Fibroblast of skin of left quadriceps (primary cell): ENCODE data around the gene NRXN3.

ENCODE experiments used
- DNase-seq, 2 experiments: peaks; one replicate each; pipeline ENCODE4 v3.0.0-alpha.2; 2013; ENCODE audit warnings: low read depth in 2 of 2

The NRXN3 gene

GRCh38 chr14:79575032-79575431 is 1404.9 kb downstream of the NRXN3 start:
- no peak for DNase-seq

- no peak for DNase-seq
Measured at GRCh38 chr14:79576424-79576823, 1406.3 kb downstream of the NRXN3 start.

- no peak for DNase-seq
Measured at GRCh38 chr14:79578470-79578869, 1408.3 kb downstream of the NRXN3 start.

DNA sequence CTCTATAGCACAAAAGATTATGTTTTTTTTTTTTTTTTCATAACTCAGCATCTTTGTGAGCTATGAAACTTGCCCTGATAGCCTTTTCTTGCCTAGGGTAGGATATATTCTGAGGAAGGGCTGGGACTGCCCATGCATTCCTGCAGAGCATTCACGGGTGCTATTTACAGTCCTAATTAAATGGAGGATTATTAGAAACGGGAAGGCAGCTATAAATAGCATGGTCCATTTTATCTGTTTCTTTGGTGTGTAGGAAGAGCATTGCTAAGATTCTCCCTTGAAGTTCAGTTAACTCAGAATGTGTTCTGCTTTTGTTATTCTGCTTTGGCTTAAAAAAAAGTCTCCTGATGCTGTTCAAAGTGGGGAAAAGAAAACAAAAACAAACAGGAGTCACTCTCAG is 1410.2 kb downstream of the NRXN3 start:
- DNase-seq, result no peak

DNA sequence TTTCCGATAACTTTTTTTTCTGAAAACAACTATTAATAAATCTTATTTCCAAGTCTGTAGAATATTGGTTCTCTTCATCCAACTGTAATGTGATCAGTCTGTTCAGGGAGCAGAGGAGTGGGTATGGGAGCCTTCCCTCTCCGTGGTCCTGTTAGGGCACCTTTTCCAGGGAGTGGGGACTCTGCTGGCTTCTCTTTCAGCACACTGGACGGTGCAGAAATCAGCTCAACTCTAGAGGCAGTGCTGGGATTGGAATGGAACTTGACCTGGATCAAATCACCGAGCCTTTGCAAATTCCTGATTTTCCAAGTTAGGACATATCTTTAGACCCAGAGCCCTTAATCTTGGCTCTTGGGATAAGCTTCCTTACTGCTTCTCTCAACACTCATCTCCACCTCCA is 1410.7 kb downstream of the NRXN3 start:
- no peak for DNase-seq

- DNase-seq, result no peak
Measured at GRCh38 chr14:79581912-79582576, 1411.9 kb downstream of the NRXN3 start.

DNA sequence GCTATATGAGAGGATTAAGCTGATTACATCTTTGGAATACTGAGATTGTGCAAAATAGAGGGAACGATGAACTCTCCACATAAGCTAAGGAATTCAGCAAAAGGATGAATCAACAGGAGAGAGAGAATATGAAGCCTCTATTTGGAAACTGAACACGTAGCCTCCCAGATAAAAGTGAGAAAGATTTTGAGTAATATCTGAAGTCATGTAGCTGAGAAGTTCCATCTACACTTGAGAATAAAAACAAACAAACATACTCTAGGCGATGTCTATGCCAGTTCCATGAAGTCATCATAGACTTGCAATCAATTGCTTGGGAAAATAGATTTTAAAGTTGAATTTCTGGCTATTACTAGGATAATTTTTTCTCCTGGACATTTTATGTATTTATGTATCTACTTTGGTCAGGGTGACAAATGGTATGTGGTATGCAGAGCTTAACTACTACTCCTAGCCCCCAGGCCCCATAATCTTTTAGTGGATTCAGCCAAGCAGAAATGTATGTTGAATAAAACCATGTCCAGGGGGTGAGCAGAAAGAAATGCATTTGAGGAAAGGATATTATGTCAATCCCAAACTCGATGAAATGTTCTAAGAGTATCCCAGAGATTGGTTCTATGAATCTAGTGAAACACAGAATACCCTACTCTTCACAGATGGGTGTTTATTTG is 1413.7 kb downstream of the NRXN3 start:
- DNase-seq, result no peak

DNA sequence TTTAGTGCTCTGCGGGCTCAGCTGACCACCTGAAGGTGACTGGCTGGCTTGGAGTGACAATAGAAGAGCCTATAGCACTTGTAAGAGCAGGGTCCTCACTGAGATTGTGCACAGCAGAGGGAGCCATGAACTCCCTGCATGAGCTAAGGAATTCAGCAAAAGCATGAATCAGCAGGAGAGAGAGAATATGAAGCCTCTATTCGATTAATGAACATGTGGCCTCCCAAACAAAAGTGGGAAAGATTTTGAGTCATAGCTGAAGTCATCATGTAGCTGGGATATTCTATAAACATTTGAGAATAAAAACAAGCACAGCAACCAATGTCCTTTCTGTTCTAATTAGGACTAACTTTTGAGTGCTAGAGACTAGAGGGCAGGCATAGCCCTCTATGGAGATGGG is 1414.5 kb downstream of the NRXN3 start:
- DNase-seq, result peak; percentile 78 to 80

DNA sequence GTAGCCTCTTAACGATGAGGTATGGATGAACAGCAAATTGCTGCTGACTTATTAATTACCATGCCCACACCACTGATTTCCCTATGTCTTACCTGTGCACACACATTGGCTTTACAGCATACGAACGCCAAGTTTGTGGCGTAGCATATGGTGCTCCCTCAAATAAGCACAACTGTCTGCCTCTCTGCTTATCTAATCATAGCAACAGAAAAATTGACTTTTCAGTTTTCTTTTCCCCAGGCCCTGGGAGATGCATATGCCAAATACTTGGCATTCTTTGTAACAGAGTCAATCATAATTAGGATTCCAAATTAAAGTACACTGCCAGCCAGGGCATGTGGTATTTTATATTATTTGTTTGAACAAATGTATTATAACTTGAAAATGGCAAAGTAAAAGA is 1415.7 kb downstream of the NRXN3 start:
- DNase-seq, result no peak

DNA sequence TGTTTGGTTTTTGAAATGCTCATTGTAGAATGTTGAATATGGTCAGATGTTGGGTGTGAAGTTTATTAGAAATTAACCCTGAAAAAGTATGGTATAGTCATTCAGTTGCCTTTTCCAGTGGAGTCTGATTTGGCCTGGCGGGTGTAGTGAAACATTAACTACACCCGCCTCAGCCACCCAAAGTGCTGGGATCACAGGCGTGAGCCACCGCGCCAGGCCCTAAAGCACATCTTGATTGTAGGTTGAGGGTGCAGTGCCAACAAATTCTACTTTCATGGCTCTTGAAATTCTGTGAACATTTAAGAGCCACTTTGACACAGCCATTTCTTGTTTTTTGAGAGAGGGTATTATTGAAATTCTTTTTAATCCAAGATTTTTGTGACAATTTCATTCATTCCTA is 1416.2 kb downstream of the NRXN3 start:
- DNase-seq, result no peak

DNA sequence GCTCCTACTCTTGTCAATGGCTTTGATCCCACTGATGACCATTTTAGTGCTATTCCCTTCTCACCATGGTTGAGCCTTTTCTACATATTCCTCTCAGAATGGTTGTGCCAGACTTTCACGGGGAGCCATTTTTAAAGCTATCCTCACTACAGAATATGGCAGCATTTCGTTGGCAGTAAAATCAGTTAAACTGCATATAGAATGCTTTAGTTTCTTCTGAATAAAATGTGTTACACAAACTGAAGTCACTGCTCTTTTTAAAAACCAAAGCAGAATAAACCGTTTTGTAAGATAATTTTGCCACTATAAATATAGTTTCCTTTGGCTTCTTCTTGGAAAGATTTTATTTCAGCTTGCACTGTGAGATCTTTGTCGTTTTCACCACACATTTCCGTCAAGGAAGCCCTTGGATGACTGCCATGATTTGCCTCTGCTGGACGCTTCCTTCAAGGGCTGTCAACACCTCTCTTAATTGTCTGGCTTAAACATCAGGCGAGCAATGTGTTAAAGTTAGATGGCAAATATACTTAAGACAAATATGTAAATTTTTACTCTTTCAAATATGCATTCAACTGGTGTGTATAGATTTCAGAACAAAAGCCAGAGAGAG is 1416.9 kb downstream of the NRXN3 start:
- DNase-seq, result peak in 1 of 2 experiments; percentile 51

DNA sequence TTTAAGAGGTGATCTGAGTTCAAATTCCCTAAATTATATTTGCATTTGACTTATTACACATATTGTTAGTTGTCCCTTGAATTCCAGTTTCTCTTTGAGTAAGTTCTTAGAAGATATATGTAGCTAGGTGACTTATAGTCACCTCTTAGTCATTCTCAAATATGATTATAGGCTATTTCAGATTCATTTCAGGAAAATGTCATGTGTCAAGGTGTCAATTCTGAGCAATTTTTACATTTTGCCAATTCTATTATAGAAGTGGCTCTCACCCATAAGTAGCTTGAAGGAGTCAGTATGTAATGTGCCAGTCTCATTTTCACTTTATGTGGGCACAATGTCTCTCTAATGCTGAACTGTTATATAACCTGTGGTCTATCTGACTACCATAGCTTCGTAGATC is 1417.7 kb downstream of the NRXN3 start:
- DNase-seq, result no peak

- DNase-seq, result no peak
Measured at GRCh38 chr14:79588398-79588797, 1418.2 kb downstream of the NRXN3 start.

DNA sequence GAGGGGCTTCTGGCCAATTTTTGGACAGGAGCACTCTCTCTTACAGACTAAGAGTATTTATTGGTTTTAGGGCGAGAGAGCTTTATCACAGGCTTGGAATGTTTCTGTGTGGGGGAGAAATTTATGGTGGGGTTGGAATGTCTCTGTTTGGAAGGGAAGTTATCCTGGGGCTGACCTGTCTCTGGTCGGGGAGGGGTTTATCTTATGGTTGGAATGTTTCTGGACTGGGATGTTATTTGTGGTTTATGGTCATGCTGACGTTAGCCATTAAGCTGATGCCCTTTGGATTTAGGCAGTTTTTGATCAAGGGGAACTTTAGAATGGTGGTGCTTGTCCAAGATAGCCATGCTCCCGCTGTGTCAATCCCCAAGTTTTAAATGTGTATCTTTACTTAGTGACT is 1426.4 kb downstream of the NRXN3 start:
- DNase-seq, result peak in 1 of 2 experiments; percentile 39

DNA sequence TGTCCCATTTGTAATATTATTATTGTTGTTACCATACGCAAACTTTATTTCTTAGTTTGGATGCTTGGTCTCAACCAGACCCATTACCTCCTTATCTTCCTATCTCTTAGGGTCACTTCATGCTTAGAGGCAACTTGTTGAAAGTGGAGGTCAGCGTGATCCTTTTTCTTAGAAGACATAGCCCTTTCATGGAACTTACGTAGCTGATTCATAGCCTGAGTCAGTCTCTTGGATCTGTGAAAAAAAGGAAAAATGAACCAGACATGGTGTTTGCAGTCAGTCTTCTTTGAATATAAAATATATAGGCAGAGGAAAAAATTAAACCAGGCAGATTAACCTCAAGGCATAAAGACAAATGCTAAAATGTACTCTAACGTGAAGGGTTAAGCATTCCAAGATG is 1427.4 kb downstream of the NRXN3 start:
- DNase-seq, result no peak

GRCh38 chr14:79598339-79598738 is 1428.2 kb downstream of the NRXN3 start:
- DNase-seq, result peak in 1 of 2 experiments; percentile 48

DNA sequence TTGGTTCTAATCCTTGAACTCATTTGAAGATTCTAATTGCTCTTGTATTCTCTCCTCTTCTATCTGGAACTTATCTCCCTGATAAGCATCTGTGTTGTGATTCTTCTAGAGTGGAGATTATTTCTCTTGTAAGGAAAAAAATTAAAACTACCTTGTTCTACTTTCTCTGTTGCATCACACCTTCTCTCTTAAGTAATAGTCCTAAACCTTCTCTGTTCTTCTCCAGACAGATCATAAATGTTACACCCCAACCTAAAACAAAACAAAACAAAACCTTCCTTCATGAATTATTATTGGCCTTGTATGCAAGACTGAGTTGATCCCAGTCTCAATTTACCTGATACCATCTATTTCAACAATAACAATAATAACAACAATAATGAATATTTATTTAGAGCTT is 1429.1 kb downstream of the NRXN3 start:
- no peak for DNase-seq

DNA sequence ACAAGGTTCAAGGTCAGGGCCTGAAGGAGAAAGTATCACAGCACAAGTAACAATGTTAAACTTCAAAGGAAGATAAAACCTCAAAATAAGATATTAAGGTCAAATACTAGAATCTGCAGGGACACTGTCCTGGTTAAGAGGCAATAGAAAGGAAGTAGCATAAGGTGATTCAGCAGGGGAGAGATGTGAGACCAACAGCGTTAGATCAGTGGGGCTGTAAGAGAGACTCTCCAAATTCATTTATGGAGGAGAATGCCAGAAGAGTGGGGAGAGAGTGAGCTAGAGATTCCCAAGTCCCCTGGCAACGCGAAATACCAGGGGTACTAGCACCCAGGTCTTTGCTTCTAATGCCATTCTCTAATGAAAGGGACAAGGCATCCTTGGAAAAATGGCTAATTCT is 1430.2 kb downstream of the NRXN3 start:
- no peak for DNase-seq

DNA sequence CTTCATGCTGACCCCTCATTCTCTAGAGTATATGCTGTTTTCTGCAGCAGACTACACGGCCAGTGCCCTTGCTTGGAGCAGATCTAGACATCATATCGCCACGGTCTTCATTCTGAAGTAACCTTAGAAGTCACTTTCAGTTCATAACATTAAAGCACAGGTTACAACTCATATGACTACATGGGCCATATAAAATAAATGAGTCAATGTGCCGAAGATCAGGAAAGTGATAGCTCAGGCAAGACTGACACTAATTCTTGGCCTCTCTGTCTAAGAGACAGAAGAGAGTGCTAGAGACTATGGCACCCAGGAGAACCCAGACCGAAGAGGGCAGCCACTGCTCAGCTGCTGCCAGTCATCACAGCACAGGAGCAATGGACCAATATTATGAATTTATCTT is 1431.4 kb downstream of the NRXN3 start:
- no peak for DNase-seq

DNA sequence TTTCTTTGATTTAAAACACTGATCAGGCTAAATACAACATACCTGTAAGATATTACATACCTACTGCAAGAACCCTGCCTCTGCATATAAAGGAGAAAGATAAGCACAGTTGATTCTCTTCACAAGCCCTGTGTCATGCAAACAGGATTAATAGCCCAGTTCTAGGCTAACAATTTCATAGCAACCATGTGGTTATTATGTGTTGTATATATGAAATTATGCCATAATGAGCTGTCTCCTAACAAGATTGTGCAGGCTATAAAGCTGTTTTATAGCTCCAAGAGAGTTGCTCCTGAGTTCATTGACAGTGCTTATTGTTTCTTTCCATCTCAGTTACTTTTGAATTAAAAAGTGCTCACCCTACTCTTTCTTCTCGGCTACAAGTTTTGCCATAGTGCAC is 1431.9 kb downstream of the NRXN3 start:
- DNase-seq, result no peak

GRCh38 chr14:79602742-79603141 is 1432.6 kb downstream of the NRXN3 start:
- no peak for DNase-seq

DNA sequence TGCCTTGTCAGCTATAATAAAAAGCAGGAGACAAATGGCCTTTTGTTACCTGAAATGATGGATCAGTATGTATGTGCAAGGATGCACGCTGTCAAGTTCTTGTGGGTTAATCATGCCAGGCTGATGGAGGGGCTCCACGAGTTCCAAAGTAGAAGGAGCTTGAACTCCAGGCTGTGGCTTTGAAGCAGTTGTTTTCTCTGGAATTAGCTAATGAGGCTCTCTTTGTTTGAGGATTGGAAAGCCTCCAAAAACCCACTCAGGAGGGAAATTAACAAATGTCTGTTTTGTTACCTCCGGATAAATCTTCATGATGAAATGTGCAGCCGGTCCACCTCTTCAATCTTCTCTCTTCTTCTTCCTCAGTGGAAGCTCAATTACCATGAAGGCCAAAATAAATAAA is 1435.7 kb downstream of the NRXN3 start:
- no peak for DNase-seq

DNA sequence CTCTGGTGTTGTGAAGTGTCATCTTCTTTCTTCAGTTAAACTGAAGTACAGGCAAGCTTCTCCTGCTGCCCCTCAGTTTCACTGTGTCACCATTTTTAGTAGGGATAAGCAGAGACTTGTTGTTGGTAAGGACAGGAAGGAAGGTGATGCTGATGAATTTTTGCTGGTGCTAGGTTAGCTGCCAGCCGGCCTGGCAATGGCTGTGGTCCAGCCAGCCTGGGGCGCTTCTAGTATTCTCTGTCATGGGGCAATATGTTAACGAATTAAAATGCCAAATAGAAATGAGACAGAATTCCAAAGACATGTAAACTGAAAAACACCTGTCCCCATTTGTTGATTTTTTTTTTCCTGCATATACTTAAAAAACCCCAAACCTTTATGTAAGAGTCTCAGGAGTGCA is 1438.3 kb downstream of the NRXN3 start:
- no peak for DNase-seq
